HL-60/S4 treated with retinoic acid at 250 ng/mL for 4 days and 3 days (cell line): ENCODE results near the gene PAK4.
"Not testable (repeated sequence)": the region's sequence is repeated elsewhere in the genome, so short reads cannot be mapped to it uniquely, and the experiment has no call there.

Experiments used
- in situ Hi-C: fragments of 300-500 bp; cut with MboI; formaldehyde crosslinking; loops from 2 replicates; pipeline ENCODE4 v1.7.0; 2022; ENCODE audit warnings: low sequenced_read_pairs

PAK4 gene

DNA sequence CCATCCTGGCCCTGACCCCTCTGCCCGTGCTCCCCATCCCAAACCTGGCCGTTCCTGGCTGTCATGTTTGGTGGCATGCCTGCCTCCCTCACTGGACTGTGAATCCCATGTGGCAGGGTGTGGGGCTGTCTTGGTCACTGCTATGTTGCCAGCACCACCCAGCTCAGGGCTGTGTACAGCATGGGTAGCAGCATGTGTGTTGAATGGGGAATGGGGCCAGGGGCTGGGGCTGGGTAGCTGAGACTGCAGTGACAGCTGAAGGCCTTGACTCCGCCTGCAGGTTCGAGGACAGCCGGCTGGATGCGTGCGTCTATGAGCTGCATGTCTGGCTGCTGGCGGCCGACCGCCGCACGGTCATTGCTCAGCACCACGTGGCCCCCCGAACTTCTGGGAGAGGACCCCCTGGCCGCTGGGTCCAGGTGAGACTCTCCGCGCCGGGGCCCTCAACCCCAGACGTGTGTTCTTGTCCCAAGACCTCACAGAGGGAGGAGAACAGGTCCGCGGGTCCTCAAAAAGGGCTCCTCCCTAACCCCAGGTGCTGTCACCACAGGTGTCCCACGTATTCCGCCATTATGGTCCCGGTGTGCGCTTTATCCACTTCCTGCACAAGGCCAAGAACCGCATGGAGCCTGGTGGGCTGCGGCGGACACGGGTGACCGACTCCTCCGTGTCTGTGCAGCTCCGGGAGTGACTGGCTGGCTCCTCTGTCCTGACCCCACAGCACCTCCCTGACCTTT lies 74.6 kb downstream of the PAK4 start:
- in situ Hi-C loops, result no loop called here

DNA sequence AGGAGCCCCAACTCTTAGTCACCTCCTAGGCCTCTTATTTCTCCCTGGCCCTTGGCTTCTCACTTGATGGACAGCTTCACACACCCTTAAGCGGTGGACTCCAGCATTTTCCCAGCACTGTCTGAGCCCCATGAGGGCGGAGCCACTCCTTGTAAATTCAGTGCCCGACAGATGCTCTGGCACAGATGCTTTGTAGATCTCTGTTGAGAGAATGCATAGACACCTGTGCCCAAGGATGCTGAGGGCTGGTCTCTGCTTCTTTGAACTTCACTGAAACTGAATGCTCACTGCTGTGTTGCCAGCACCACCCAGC lies 75.2 kb downstream of the PAK4 start:
- in situ Hi-C loops, result no loop called here

DNA sequence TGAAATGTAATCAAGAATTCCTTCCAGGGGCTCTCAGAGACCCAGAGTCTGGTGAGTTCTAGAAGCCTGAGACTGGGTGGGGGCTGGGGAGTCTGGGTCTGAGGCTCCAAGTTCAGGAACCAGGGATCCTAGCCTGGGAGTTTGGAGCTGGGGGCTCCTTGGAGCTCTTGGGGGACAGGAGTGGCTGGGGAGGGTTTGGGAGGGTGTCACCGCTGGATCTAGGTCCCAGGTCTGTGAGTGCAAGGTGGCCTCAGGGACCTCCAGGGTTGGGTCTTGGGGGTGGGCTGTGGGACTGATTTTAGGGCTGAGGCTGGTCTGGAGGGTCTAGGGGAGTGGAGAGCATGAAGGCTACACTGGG lies 77.4 kb downstream of the PAK4 start:
- in situ Hi-C loops, result no loop called here

DNA sequence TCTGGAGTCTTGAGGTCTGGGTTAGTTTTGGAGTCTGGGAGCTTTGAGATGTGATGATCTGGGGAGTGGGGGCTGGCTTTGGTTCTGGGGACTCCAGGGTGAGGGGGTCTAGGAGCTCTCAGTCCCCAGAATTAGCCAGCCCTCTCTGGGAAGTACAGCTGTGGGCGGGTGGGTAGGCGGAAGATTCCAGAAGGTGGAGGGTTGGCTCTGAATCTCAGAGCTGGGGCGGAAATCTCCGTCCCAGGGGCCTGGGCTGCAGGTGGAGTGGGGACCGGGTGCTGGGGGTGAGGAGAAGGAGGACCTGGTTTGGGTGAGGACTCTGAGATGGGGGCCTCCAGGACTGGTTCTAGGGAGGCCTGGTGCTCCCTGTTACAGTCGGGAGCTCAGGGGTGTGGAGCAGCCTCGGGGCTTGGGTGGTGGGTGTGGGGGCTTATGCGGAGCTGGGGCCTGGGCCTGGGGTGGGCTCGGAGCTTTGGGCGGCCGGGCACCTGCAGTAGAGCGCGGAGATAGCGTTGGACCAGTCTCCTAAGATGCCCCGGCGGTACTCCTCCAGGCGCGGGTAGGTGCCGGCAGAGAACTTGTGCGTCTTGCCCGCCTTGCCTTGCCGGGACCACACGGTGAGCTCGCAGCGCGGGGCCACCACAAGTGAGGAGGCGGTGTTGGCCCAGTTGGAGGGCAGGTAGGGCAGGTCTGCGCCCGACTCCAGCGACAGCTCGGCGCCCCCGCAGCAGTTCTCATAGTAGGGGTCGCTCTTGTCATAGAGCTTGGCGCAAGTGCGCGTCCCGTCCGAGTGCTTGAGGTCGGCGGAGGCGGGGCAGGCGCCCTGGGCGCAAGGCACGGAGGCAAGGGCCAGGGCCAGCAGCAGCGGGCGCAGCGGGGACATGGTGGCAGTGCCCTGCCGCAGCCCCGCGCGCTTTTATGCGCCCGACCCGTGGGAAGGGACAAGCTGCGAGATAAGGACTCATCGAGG lies 78.1 kb downstream of the PAK4 start, which contains the start of gene SYCN:
TSS of gene SYCN (minus strand) at position 892 of the 970 bp plus-strand sequence. CDS start at position 883, 9 bp downstream.
- in situ Hi-C loops, result no loop called here

DNA sequence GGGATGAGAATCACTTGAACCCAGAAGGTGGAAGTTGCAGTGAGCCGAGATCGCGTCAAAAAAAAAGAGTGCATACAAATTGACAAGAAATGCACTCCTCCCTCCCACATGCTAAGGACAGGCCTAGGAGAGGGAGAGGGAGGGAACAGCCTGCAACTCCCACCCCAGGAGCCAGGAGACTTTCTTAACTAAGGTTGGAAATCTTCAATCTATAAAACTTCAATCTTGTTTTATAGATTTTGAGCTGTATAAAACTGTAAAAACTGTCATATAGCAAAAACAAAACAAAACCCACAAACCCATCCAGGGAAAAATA lies 79.8 kb downstream of the PAK4 start:
- in situ Hi-C loops, result no loop called here

DNA sequence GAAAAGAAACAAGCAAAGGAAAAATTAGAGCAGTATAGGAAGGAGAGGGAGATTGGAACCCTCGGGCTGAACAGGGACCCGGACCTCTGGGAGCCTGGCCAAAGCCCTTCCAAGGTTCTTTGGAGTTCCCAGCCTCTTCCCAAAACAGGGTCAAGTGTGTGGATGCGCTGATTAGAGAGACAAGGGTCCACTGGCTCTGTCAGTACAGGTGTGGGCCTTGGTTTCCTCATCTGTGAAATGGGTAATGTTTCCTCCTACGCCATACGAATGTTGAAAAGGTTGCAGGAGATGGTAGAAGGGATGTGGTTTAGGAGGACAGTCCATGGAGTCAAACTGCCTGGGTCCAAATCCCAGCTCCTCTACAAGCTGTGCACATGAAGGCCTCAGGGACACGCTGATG lies 80.5 kb downstream of the PAK4 start:
- in situ Hi-C loops, result no loop called here

DNA sequence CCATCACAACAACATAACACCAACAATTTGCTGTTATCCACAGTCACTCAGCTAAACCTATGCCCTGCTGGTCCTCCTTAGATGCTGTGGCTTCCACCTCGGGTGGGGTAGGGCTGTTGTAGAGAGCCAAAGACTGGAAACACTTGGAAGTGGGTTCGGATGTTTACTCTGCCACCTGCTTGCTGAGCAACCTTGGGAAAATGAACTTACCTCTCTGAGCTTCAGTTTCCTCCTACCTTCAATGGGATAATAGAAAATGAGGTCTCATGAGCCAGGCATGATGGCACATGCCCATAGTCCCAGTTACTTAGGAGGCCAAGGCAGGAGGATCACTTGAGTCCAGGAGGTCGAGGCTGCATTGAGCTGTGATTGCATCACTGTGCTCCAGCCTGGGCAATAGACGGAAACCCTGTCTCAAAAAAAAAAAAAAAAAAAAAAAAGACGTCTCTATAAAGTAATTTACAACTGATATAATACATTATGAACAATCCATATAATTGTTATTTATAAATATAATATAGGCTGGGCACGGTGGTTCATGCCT lies 81.8 kb downstream of the PAK4 start:
- in situ Hi-C loops, result no loop called here

DNA sequence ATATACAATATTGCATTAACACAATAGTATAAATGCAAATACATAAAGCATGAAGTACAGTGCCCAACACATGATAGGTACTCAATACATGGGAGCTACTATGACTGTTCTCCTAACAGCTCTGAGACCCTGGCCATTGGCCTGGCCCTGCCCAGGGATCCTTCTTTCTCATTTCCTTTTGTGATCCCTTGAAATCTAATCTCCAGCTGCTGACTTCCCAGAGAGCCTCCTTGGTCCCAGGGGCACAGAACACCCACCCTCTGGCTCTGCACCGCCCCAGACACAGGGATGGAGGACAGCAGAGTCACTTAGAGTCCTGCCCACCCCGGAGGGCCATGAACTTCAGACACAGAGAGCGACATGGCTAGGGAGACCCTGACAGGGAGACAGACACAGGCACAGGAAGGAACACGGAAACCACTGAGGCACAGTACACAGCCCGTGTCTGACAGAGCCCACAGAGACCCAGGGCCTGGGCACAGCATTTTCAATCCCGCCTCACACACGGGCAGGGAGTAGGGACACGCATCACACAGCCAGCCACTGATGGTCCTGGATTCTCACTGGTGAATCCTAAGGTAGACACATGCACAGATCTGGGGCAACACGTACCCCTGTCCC lies 82.7 kb downstream of the PAK4 start:
- in situ Hi-C loops, result no loop called here

DNA sequence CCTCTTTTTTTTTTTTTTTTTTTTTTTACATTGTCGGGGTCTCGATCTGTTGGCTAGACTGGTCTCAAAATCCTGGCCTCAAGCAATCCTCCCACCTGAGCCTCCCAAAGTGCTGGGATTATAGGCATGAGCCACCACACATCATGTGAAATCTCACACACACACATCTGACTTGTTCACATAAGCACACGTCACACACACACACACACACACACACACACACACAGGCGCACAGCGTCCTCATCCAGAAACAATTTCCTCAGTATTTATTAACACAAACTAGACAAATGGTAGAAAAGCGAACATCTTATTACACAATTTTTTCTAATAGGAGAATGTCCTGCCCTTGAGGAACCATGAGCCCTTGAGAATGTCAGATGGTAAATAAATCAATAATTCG lies 83.6 kb downstream of the PAK4 start:
- in situ Hi-C loops, result no loop called here

DNA sequence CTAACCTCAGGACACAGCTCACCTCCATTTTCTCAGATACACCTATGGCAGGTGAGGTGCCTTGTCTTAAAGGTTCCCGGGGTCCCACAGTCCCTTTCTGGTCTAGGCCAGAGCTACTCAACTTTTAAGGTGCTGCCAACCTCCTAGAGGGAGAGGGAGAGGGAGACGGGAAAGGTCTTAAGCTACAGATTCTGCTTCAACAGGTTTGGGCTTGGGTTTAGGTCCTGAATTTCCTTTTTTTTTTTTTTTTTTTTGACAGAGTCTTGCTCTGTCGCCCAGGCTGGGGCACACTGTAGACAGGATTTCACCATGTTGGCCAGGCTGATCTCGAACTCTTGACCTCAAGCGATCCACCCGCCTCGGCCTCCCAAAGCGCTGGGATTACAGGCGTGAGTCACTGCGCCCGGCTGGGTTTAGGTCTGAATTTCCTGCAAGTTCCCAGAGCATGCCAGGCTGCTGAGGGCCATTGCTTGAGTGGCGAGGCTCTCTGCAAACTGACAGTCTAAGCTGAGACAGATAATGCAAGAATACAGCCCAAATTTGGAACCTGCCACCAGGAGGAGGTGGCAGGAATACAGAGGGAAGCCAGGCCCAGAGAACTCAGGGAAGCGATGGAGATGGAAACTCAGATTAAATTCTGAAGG lies 86.3 kb downstream of the PAK4 start:
- in situ Hi-C loops, result no loop called here

DNA sequence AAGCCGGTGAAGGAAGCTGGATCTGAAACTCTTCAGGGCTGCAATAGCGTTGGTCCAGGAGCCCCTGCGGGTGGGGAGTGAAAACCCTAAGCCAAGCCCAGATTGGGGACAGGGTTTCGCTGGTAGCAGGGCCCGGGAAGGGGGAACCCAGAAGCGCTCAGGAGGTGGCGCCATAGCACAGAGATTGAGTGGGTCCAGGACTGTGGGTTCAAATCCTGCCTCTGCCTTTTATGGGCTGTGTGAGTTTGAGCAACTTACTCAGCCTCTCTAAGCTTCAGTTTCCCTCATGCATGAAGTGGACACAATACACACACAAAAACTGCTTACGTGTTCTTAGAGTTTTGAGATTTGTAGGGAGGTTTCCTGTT lies 86.8 kb downstream of the PAK4 start:
- in situ Hi-C loops, result no loop called here

DNA sequence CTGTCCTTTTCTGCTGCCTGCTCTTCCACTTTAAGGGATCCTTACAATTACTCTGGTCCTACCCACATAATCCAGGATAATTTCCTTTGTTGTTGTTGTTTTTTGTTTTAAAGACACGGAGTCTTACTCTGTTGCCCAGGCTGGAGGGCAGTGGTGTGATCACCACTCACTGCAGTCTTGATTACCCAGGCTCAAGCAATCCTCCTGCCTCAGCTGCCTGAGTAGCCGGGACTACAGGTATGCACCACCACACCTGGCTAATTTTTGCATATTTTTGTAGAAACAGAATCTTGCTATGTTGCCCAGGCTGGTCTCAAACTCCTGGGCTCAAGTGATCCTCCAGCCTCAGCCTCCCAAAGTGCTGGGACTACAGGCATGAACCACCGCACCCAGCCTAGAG lies 89.7 kb downstream of the PAK4 start:
- in situ Hi-C loops, result not testable (repeated sequence)

DNA sequence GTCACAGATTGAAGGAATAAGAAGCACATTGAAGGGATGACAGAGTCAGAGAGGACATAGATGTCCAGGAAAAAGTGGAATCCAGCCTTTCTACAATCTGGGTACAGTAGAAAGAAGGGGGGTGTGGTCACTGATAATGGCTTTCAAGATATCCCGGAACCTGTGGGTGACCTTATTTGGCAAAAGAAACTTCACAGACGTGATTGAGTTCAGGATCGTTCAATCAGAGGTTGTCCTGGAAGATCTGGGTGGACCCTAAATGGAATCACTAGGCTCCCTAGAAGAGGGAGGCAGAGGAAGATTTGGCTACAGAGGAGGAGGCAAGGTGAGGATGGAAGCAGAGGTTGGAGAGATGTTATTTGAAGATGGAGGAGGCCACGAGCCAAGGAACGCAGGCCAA lies 91.5 kb downstream of the PAK4 start:
- in situ Hi-C loops, result no loop called here

DNA sequence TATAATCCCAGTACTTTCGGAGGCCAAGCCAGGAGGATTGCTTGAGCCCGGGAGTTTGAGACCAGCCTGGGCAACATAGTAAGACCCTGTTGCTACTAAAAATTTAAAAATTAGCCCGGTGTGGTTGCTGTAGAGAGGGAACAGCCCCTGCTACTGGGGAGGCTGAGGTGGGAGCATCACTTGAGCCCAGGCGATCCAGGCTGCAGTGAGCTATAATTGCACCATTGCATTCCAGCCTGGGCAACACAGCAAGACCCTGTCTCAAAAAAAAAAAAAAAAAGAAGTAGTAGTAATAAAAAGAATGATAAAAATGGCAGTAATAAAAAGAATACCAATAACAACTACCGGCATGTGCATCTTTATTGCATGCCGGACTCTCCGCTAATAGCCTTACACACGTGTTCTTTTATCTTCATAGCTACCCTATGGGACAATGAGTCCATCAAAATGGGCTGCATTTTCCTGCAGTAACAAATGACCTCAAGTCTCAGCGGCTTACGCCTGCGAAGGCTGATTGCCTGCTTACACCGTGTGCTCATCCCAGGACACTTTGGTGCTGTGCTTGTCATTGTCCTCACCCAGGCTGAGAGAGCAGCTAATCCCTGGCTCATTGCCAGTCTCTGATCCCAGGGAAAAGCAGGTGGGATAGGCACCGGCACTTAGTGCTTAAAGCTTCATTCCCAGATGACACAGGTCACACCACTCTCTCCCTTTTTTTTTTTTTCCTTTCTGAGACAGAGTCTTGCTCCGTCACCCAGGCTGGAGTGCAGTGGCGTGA lies 92.8 kb downstream of the PAK4 start:
- in situ Hi-C loops, result no loop called here

DNA sequence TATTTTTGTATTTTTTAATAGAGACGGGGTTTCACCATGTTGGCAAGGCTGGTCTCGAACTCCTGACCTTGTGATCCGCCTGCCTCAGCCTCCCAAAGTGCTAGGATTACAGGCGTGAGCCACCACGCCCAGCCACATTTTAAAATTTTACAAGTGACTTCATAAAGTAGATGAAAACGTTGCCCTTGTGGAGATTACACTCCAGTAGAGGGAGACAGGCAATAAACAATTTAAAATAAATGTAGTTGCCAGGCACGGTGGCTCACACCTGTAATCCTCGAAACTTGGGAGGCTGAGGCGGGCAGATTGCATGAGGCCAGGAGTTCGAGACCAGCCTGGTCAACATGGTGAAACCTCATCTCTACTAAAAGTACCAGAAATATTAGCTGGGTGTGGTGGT lies 93.5 kb downstream of the PAK4 start:
- in situ Hi-C loops, result not testable (repeated sequence)

DNA sequence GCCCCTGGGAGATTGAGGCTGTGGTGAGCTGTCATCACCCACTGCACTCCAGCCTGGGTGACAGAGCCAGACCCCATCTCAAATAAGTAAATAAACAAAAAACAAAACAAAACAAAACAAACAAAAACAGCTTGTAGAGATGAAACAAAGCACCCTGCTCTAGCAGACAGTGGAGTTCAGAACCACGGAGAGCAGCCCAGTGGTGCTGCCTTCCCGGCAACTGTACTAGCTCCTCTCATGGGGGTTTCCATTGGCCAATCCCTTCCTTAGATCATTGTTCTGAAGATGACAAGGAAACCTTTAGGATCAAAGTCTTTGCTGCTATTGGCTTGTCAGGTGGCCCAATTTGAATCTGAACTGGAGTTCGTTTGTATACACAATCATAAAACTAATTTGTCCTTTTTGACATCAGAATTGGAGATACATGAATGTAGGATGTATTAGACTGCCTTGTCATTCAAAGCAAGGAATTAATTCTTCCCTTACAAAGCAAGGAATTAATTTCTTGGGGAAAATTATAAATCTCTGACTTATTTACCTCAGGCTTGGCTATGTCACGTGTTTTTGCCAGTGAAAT lies 98.2 kb downstream of the PAK4 start:
- in situ Hi-C loops, result no loop called here

DNA sequence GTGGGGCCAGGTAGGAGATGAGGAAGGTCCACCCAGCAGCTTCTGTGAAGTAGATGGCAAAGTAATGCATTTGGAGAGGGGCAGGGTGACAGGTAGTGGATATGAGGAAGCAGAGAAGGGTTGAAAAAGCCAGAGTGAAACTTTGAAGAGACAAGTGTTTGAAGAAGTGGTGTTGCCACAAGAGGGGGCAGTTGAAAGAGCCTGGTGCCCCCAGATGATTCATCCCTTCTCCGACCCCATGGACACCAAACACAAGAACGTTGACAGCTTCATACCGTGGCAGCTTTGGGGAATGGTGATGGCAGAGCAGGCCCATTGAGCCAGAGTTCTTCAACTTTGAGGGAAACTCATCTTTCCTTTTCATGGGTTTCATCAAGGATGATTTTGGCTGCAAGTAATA lies 99.3 kb downstream of the PAK4 start:
- in situ Hi-C loops, result no loop called here
